ENCODE results near the gene ZDHHC20. TPM values are rescaled to one million over a fixed set of nuclear protein-coding genes. Genes with fewer than 3 reads are reported as not detected.

The ZDHHC20 gene
- total RNA-seq: 96.2 and 97.3 TPM in 2 replicates

GRCh38 chr13:21458813-21459701 lies at the start of gene ZDHHC20:
ZDHHC20 (minus strand) TSS chr13:21459303; CDS start chr13:21459171, 132 bp downstream.

Other genes with a start within 250 kb of the ZDHHC20 start
- 63.1 and 70.3 TPM in 2 replicates for gene MICU2, start 144.9 kb upstream of the ZDHHC20 start, total RNA-seq
- 0.11 and 0.12 TPM in 2 replicates for gene FGF9, start 211.8 kb upstream of the ZDHHC20 start, total RNA-seq